ENCODE data around the gene SHROOM4. TPM values are rescaled to one million over a fixed set of nuclear protein-coding genes. Genes with fewer than 3 reads are reported as not detected.

SHROOM4 gene
- total and polyA plus RNA-seq, 9 of the 15 experiments (the other 6 are each of a cell fraction or from before 2014, with no cell fraction given), result not detected

DNA sequence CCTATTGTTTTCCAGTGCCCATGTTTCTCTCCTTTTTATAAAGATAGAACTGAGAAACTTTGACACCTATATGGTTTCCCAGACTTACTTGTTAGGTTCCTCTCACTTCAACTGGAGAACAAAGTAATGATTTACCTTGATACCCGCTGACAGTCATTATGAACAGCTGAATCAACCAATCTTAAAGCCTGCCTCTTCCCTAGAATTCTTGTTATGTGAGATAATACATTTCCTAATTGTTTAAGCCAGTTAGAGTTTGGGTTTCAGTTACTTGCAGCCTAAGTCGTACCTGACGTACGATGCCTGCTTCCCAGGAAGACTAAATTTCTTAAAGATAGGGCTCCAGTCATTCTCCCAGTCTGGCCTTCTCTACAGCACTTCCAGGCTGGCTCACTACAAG is 97.3 kb downstream of the SHROOM4 start (continued):
- no peak for TF ChIP-seq ATF3 (IDR thresholded peaks at IDR 0.05)
- no peak for TF ChIP-seq ATF3 (CRISPR knock-in tag; conservative IDR thresholded peaks at IDR 0.05)
- no peak for TF ChIP-seq CTCFL (IDR thresholded peaks at IDR 0.05; ENCODE audit: borderline replicate concordance, insufficient read depth, low read depth, low read length, poor library complexity, severe bottlenecking)

DNA sequence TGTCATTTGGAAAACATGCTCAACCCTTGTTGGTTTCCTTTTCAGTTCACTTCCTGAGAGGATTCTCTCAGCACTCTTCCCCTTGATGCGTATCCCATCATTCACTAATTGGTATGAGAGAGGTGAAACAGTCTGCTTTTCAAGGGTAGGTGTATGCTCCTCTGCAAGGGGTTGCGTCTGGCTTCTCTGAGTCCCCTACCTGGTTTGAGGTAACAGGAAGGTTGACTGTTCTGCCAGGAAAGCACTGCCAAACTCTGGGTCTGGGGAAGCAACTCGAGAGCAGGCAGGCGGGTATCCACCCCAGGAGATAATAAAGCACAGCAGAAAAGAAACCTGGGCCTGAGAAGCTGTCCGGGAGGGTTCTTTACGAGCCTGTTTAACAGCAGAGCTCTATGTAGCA is 101.2 kb downstream of the SHROOM4 start:
- in situ Hi-C loops (cut with MboI), result no loop called here
- BruUV-seq (replicated peaks), result no TSS peak

More for the DNA sequence above, 101.2 kb downstream of the SHROOM4 start:
- intact Hi-C loops (cut with micrococcal nuclease), result no loop called here
- POLR2A ChIA-PET, result no interaction called here
- H3K27me3 ChIP-seq (ENCODE audit: control insufficient read depth in 2 of 2, insufficient read depth in 2 of 2, low read length in 2 of 2), result no peaks in the 10 kb centered on the region
- no peaks in the 10 kb centered on the region for H4K20me1 ChIP-seq (replicated peaks; ENCODE audit: control insufficient read depth, insufficient read depth, low read length)
- no peak for FAIRE-seq
- H2AFZ ChIP-seq (ENCODE audit: low read depth, low read length), result no peak overlapping the region
- no peak overlapping the region for H3K4me3 ChIP-seq
- H3K4me1 ChIP-seq (replicated peaks in 1 of 2; ENCODE audit: control insufficient read depth in 2 of 2, insufficient read depth in 2 of 2, low read length in 2 of 2), result no peaks in the 10 kb centered on the region
- CTCF ChIA-PET (ENCODE audit: low intra/inter-chr PET ratio), result no interaction called here
- no peak for DNase-seq (ENCODE audit: extremely low read depth in 1 of 4, low spot score in 3 of 4)
- no peaks in the 10 kb centered on the region for H3K9me1 ChIP-seq (ENCODE audit: control insufficient read depth, insufficient read depth, low read length)
- 3% methylated on average over 6 of the region's 6 CpGs for WGBS (ENCODE audit: insufficient coverage, low coverage, missing lambda C conversion rate)
- ATAC-seq, result no peak
- H3K79me2 ChIP-seq (ENCODE audit: control insufficient read depth, insufficient read depth, low read length), result no peaks in the 10 kb centered on the region
- no peaks in the 10 kb centered on the region for H3K36me3 ChIP-seq (ENCODE audit: control insufficient read depth, insufficient read depth, low read length)
- TF ChIP-seq FOSL1 (tag; conservative IDR thresholded peaks at IDR 0.05), result no peak
- no peak for TF ChIP-seq ZNF133 (CRISPR knock-in tag; IDR thresholded peaks at IDR 0.05)
- no peak for TF ChIP-seq EWSR1 (IDR thresholded peaks at IDR 0.05; ENCODE audit: borderline replicate concordance, low read depth, partially characterized antibody)
- no peak for TF ChIP-seq NFIC (IDR thresholded peaks at IDR 0.05)
- no peak for TF ChIP-seq CREM (IDR thresholded peaks at IDR 0.05; ENCODE audit: low read depth)
- no peak for TF ChIP-seq TGIF2 (CRISPR knock-in tag; IDR thresholded peaks at IDR 0.05)
- TF ChIP-seq RB1 (IDR thresholded peaks at IDR 0.05; ENCODE audit: low read depth), result no peak
- TF ChIP-seq, protein P1, sequence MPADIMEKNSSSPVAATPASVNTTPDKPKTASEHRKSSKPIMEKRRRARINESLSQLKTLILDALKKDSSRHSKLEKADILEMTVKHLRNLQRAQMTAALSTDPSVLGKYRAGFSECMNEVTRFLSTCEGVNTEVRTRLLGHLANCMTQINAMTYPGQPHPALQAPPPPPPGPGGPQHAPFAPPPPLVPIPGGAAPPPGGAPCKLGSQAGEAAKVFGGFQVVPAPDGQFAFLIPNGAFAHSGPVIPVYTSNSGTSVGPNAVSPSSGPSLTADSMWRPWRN (IDR thresholded peaks at IDR 0.05; ENCODE audit: low read depth), result no peak
- no peak for TF ChIP-seq GATAD2A (IDR thresholded peaks at IDR 0.05)
- TF ChIP-seq ZNF239 (CRISPR knock-in tag; IDR thresholded peaks at IDR 0.05), result no peak
- no peak for TF ChIP-seq NFIX (CRISPR knock-in tag; IDR thresholded peaks at IDR 0.05; ENCODE audit: low read depth)
- no peak for TF ChIP-seq TBP (optimal IDR thresholded peaks at IDR 0.05; ENCODE audit: low read depth, low read length)
- no peak for TF ChIP-seq PCBP1 (IDR thresholded peaks at IDR 0.05; ENCODE audit: low read depth, low read length, poor library complexity, severe bottlenecking)
- H3K9me3 ChIP-seq (replicated peaks; ENCODE audit: control insufficient read depth, insufficient read depth, low read depth, low read length), result no peaks in the 10 kb centered on the region
- no peak overlapping the region for H3K4me2 ChIP-seq (ENCODE audit: insufficient read depth, low read length)
- H3K27ac ChIP-seq (ENCODE audit: extremely low read depth, low read depth, low read length), result no peak overlapping the region
- no peak overlapping the region for H3K9ac ChIP-seq (ENCODE audit: insufficient read depth in 1 of 2, low read depth in 2 of 2, low read length in 2 of 2)

Measured in K562 (cell line).